NCI-H510A treated with DMSO at 0.1 percent for 48 hours (cell line): ENCODE data around the gene PIP4P1.
"Not testable (repeated sequence)": the region's sequence is repeated elsewhere in the genome, so short reads cannot be mapped to it uniquely, and the experiment has no call there.

ENCODE experiments used
- DNase-seq: peaks from one replicate; lab custom pipeline; 2025; lab: John Stamatoyannopoulos, UW

Gene PIP4P1

DNA sequence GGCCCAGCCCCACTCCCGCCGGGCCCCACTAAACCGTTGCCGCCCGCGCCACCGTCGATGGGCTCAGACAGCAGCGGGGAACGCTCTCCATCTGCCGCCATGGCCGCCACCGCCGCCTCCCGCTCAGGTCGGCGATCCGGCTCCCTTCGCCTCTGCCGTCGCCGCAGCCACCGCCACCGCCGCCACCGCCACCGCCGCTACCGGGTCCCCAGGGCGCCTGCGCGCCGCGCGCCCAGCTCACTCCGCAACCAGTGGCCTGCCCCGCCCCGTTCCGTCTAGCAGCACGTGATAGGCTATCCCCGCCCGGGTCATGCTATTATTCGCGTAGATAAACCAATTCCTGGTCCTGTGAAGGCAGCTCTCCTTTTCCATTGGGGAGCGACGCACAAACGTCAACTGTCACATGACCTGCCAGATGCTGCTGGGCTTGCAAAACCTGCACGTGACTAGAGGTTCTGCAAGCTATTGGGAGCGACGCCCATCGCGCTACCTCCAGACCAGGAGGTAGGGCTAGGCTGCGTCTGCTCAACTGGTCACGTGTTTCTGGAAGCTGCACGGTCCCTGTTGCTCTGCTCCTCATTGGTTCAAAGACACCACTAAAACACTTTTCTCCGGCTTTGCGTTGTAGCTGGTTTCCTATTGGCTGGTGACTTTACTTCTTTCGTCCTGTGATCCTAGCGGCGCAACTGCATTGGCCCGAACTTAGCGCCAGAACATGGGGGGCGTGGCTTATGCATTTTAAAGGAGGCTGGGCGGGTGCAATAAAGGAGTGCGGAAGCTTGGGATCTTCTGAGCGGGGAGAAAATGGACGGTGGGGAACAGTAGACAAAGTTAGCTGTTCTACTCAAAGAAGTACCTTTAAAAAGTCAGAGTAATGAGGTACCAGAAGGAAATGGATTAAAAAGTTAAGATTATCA, at the start of gene PIP4P1:
Gene PIP4P1 (minus strand): TSS at position 210 of the 917 bp plus-strand sequence. CDS start 109 bp downstream, at position 101.
- DNase-seq, result peak; percentile 99

DNA sequence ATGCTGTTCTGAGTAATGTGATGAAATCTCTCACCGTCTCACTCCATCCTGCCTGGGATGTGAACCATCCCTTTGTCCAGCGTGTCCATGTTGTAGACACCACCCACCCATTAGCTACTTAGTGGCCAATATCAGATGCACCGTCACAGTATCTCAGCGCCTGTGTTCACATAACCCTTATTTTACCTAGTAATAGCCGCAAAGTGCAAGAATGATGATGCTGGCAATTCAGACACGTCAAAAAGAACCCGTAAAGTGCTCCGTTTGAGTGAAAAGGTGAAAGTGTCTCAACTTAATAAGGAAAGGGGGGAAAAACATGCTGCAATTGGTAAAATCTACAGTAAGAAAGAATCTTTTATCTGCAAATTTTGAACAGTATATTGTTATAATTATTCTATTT, 47.1 kb upstream of the PIP4P1 start:
- DNase-seq, result no peak

DNA sequence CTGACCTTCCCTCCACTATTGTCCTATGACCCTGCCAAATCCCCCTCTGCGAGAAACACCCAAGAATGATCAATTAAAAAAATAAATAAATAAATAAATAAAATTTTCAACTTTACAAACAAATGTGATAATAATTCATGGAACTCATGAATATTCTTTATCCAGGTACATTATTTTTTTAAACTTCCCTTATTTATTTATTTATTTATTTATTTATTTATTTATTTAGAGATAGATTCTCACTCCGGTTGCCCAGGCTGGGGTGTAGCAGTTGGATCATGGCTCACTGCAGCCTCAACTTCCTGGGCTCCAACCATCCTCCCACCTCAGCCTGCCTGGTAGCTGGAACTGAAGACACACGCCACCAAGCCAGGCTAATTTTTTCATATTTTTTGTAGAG, 46.3 kb upstream of the PIP4P1 start:
- DNase-seq, result not testable (repeated sequence)

DNA sequence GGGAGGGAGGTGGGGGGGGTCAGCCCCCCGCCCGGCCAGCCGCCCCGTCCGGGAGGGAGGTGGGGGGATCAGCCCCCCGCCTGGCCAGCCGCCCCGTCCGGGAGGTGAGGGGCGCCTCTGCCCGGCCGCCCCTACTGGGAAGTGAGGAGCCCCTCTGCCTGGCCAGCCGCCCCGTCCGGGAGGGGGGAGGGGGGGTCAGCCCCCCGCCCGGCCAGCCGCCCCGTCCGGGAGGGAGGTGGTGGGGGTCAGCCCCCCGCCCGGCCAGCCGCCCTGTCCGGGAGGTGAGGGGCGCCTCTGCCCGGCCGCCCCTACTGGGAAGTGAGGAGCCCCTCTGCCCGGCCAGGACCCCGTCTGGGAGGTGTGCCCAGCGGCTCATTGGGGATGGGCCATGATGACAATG, 45.5 kb upstream of the PIP4P1 start:
- not testable (repeated sequence) for DNase-seq

DNA sequence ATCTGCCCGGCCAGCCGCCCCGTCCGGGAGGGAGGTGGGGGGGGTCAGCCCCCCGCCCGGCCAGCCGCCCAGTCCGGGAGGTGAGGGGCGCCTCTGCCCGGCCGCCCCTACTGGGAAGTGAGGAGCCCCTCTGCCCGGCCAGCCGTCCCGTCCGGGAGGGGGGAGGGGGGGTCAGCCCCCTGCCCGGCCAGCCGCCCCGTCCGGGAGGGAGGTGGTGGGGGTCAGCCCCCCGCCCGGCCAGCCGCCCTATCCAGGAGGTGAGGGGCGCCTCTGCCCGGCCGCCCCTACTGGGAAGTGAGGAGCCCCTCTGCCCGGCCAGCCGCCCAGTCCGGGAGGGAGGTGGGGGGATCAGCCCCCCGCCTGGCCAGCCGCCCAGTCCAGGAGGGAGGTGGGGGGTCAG, 45.0 kb upstream of the PIP4P1 start:
- not testable (repeated sequence) for DNase-seq

DNA sequence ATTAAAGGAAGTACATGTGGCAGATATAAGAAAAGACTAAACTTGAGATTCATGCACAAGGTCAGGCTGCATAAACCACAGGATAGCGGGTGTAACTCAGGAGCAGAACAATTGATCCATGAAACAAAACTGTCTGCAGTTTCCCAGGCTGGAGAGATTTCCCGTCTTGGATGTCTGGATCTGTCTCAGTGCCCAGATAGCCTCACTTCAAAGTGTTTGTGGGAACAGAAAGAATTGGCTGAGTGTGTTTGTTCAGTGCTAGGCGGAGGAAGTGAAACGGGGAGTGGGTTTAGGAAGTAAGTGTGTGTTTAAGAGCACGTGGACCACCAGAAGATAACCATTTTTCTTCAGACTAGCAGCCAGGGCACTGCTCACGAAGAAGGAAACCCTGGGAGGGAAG, 42.7 kb upstream of the PIP4P1 start:
- DNase-seq, result no peak

DNA sequence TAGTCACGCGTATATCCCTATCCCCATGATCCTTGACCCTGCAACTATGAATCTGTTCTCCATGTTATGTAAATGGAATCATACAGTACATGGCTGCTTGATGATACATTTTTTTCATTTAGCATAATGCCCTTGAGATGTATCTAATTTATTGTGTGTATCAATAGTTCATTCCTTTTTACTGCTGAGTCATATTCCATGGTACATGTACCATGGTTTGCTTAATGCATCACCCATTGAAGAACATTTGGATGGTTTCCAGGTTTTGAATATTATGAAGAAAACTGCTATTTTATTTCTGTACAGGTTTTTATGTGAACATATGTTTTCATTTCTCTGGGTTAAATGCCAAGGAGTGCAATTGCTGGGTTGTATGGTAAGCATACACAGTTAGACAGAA, 40.1 kb upstream of the PIP4P1 start:
- no peak for DNase-seq

DNA sequence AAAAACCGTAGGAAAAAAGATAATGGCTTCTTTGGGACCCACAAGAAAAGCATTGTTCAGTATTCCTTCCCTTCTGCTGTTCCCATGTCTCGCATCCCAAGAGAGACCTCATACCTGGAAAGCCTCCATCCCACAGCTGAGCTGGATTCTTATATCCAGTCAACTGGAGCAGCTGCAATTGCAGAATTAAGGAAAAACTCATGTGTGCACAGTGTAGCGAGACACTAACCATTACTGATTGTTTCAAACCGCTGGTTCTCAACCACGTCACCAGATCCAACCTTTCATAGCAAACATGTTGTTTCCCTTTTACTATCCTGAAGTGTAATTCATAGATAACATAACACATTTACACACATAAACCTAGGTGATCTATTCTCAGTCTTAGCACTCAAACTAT, 38.6 kb upstream of the PIP4P1 start:
- no peak for DNase-seq

DNA sequence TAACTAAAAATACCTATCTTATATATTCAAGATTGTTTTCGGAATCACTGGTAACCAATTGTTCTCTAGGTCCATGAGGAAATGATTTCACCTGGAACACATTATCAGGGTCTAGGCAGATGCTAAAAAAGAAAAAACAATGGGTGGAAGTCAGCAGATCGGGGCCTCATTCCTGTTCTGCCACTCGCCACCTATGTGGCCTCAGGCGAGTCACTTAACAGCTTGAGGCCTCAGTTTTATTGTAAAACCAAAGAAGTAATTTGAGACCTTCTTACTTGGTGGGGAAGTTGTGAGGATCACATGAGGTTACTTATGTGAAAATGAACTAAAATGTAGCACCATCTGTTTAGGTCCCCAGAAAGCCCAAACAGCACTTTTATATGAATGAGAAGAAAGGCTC, 37.9 kb upstream of the PIP4P1 start:
- DNase-seq, result no peak

DNA sequence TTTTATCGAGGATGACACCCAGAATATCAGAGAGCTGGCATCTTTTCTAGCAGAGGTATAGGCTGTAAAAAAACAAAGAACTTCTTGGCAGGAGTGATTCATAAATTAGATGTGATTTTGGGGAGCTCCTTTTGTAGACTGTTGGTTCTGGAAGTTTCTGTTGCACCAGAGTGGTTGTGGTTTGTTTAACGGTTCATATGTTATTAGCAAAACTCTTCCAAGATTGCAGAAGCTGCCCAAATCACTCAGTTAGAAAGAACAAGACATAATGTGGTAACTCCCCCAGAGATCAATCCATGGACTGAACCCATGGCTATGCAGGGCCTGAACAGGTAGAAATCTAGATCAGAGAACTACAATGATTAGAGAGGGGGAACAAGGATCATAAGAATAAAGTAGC, 37.4 kb upstream of the PIP4P1 start:
- no peak for DNase-seq

DNA sequence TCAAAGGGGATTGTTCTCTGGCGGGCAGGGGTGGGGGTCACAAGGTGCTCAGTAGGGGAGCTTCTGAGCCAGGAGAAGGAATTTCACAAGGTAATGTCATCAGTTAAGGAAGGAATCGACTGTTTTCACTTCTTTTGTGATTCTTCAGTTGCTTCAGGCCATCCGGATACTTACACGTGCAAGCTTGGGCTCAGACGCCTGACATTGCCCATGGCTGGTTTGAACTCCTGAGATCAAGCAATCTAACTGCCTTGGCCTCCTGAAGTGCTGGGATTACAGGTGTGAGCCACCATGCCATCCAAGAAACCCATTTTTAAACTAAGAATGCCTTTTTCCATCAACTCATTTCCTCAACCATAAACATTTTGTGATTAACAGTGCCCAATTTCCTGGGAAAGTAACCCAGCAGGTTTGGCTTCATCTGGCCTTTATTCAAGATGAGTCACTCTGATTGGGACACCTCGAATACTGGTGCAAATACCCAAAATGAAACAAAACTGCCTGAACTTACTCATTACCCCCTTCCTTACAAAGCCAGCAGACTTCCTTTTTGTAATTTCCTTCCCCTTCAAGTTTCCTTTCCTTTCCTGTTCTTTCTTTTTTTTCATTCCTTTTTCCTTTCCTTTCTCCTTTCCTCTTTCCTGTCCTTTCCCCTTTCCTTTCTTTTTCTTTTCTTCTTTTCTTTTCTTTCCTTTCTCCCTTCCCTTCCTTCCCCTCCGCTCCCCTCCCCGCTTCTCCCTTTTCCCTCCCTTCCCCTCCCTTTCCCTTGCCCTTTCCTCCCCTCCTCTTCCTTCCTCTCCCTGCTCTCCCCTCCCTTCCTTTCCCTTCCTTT, 33.9 kb upstream of the PIP4P1 start:
- DNase-seq, result no peak

DNA sequence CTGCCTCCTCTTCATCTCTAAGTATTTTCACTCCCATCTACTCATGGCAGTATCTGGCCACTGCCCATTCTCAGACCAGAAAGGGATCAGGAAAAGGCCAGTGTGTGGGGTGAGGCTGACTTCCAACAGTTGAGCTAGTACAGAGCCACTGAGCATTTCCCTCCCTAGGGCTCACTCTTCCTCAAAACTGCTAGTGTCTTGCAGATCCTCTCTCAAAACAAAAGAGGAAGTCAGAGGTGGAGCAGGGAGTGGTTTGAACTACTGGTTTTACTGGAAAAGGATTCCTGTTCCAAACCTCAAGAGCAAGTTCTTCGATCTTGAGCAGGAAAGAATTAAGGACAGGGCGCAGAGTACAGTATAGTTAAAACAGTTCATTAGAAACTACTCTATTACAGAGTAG, 32.4 kb upstream of the PIP4P1 start:
- no peak for DNase-seq

DNA sequence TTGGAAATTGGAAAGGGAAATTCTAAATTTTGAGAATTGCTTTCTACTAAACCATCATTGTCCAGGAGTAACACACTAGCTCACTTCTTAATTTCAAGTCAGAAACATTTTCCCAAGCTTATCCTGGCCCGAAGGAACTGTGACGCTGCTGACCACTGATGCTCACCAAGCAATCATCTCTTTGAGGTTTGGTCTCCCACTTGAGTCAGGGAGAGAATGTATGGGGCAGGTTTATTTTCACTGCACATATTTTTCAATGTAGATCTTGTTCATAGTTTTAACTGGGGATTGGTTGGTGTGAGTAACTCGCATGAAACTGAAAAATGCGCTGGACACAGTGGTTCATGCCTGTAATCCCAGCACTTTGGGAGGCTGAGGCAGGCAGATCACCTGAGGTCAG, 31.3 kb upstream of the PIP4P1 start:
- DNase-seq, result no peak

DNA sequence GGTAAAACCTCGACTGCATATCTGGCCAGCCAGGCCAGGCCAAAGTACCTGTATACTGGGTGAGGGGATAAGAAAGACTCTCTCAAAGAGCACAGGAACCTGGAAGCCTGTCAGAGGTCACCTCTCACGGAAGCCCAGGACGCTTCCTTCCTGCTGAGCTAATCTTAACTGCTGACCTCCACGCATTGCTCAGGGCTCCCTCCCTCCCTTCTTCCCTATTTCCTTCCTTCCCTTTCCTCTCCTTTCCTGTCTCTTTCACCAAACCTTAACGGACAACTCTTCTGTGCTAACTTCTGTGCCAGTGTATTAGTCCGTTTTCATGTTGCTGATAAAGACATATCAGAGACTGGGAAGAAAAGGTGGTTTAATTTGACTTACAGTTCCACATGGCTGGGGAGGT, 29.3 kb upstream of the PIP4P1 start:
- no peak for DNase-seq

DNA sequence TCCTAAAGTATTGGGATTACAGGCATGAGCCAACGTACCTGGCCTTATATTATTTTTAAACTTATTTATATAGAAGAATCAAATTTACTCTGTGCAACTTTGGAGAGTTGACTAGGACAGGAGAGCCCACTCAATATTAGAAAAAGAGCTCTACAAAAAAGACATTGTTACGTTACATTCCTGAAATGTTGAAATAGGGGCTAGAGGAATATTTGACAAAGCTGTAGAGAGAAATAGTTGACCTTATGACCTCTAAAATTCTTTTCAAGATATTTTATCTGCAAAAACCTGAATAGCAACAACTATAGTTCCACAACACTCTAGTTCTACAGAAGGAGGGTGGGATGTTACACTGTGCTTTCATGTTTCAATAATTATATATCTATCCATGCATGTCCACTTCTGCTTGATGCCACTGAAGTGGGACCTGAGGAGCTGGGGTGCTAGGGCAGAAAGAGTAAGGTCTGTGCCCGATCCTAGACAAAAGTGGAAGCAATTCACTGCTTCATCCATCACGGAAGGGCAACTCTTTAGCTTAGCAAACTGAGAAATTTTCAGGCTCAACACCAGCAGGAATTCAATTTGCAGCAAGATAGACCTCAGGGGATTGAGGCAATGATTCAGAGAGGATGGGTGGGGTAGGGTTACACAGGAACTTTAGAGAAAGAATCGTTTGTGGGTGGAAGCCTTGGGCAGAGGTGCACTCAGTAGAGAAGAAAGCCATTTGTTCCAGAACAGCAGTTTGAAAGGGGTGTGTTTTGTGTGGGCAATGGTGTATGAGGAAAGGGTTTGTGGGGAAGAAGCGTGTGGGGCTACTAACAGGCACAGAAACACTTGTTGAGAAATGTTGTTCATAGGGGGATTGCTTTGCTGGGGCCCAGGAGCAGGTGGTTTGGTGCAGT, 28.1 kb upstream of the PIP4P1 start:
- DNase-seq, result no peak

DNA sequence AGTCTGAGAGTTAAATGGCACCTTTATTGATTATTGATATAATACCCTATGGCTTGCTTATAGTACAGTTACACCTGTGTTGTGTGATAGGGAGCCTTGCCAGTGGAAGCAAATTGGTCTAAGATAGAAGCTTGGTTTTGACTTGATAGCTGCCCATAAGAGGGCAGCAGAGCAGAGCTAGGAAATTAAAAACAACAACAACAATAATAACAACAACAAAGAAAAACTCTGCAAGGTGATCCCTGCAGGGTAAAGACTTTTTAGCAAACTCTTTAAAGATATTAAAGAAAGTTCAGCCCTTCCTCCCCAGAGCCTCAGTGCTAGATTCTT, 26.1 kb upstream of the PIP4P1 start:
- DNase-seq, result no peak

DNA sequence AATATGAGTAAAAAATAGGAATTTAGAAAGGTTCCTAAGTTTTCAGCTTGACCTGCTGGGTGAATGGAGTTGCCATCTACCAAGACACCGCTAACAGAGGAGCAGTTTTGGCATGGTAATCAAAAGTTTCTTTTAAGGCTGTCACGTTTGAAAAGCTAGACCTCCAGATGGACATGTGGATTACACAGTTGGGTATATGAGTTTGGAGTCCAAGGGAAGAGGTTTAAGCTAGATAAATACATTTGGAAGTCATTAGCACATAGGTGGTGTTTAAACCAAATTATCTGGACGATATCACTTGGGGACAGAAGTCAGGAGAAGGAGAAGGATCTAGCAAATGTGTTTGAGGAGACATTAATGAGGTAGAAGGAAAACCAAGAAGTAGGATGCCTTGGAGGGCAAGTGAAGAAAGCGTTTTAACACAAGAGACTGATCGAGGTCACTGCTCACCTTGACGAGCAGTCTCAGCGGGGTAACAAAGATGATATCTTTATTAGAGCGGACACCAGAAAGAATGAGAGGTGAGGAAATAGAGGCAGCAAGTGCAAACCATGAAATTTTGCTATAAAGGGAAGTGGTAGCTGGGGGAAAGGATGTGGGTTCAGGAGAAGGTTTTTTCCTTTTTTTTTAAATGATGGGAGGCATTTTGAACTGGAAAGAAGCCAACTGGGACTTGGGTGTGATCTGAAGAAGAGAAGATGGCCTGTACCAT, 25.6 kb upstream of the PIP4P1 start:
- no peak for DNase-seq

DNA sequence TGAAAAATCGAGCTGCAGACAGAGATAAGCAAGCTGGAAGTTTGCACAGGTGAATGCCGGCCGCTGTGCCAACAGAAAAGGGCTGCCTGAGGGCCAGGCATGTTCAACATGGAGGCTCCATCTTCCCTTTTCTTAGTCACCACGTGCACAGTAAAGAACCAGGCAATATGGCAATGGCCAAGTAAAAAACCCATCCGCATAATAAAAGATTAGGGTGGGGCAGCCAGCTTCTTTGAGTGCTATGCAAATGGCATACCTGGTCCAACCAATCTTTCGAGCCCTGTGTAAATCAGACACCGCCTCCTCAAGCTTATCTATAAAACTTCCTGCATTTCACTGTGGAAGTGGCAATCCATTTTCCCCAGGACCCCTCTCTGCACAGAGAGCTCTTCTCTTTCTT, 24.7 kb upstream of the PIP4P1 start:
- DNase-seq, result no peak

DNA sequence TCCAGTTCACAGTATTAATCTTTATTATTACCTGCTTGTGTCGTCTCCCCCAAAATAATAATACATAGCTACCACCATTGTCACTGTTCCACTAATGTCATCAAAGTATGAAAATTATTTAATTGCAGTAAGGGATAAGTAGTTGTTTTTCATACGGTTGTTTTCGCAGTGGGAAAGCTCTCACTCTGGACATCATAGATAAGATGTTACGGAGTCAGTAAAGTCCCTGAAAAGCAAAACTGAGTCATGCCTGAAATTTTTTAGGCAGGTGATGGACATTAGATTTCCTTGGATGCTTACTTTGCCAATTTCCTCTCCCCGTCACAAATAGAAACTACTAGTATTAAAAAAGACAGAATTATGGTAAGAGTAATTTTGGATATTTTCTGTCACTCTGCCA, 21.1 kb upstream of the PIP4P1 start:
- DNase-seq, result no peak

DNA sequence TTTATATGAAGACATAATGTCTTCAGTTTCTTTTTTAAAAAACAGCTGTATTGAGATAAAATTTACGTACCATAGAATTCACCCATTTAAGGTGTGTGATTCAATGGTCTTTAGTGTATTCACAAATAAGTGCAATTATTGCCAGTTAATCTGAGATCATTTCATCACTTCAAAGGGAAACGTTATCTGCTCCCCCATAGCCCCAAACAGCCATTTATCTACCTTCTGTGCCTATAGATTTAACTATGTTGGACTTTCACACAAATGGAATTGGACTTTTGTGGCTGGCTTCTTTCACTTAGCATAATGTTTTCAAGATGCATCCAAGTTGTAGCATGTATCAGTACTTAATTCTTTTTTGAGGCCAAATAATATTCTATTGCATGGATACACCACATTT, 17.7 kb upstream of the PIP4P1 start:
- DNase-seq, result no peak

DNA sequence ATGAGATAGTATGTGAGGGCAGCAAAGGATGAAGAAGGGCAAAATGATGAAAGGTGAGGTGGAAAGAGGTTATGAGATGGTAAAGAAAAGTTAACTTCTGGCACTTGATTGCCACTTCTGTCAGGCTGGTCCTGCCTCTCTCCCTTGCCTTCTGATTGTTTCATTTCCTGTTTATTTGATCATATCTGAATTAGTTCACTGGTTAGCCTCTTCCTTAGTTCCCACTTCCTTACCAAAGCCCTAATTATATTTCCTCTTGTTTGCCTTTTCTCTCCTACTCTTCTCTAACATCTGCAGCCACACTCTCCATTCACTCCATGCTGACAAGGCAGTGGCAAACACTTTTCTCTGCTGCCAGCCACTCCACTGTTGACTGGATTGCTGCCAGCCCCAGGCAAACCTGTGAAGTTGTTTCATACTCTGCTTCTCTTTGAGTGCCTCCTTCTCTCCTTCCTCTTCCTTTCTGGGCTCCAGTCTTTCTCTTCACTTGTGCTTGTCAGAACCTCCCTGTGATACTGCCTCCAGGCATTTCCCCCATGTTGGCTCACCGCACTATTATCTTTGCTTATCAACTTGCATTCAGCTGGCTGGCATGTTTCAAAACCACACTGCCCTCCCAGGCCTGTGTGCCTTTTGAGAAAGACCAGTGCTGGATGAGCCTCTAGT, 16.1 kb upstream of the PIP4P1 start:
- DNase-seq, result peak; percentile 8
